Testis (tissue), 3 donors: ENCODE measurements around the gene GSDME. TPM values are rescaled to one million over a fixed set of nuclear protein-coding genes. Genes with fewer than 3 reads are reported as not detected.
A peak's percentile ranks its signal among the peaks of the same experiment; 100 is the strongest.

Source experiments
- DNase-seq: peaks from one replicate; pipeline ENCODE4 v3.0.0-alpha.2; 2019
- H3K27ac ChIP-seq, 2 donors: fragments of 200-600 bp; sonication (generic); one replicate each; pipeline ENCODE4 v1.5.1; 2019
- H3K27me3 ChIP-seq: fragments of 200-600 bp; sonication (generic); one replicate; pipeline ENCODE4 v1.5.1; 2019
- H3K36me3 ChIP-seq: fragments of 200-600 bp; sonication (generic); one replicate; pipeline ENCODE4 v1.5.1; 2017; ENCODE audit warnings: low read depth; ENCODE audit errors: missing control alignments
- H3K4me1 ChIP-seq: fragments of 200-600 bp; sonication (generic); one replicate; pipeline ENCODE4 v1.5.1; 2019
- H3K4me3 ChIP-seq, 2 donors: fragments of 200-600 bp; sonication (generic); one replicate each; pipeline ENCODE4 v1.5.1; 2017 to 2019
- H3K9me3 ChIP-seq: fragments of 200-600 bp; sonication (generic); one replicate; pipeline ENCODE4 v1.5.1; 2017
- CTCF ChIP-seq, 3 experiments: fragments of 450-650 bp in 2 of 3; fragments of 200-600 bp in 1 of 3; sonication (generic) in 1 of 3; IDR thresholded peaks; one replicate each; pipeline ENCODE4 v1.5.1; 2016 to 2019; ENCODE audit warnings: antibody characterized with exemption in 3 of 3, mild to moderate bottlenecking in 2 of 3, moderate library complexity in 1 of 3
- POLR2A ChIP-seq: fragments of 450-650 bp; IDR thresholded peaks from one replicate; pipeline ENCODE4 v1.6.1; 2017; ENCODE audit warnings: antibody characterized with exemption, mild to moderate bottlenecking, moderate library complexity
- WGBS, 2 donors: methylation state at CpG; one replicate each; pipeline ENCODE4 v1.1.5; 2018; 5-methylcytosine and 5-hydroxymethylcytosine counted together
- intact Hi-C: fragments of 100-400 bp; cut with DNase I; formaldehyde crosslinking; loops from one replicate; pipeline ENCODE4 v1.15.1; 2023; ENCODE audit warnings: low total_unique reads
- polyA plus RNA-seq: library from polyadenylated mRNA; stranded (reverse); fragments of 350-450 nt; fragmentation: Illumina TruSeq; extraction: RNeasy Lipid Tissue Mini Kit (QIAGEN cat#74804); gene quantifications from one replicate; pipeline ENCODE4 v1.2.3, GENCODE V29; 2014; ENCODE audit warnings: low read depth, low replicate concordance; ENCODE audit not compliant: insufficient read depth
- total RNA-seq, 2 donors: library from RNA; depleted of rRNA; stranded (reverse); fragments of >200 nt; gene quantifications; one replicate each; pipeline ENCODE4 v1.2.3, GENCODE V29; 2016

GSDME gene
- total and polyA plus RNA-seq, 3 donors from 2014 or later, result 31.8 to 59.4 (median 55.0) TPM

DNA sequence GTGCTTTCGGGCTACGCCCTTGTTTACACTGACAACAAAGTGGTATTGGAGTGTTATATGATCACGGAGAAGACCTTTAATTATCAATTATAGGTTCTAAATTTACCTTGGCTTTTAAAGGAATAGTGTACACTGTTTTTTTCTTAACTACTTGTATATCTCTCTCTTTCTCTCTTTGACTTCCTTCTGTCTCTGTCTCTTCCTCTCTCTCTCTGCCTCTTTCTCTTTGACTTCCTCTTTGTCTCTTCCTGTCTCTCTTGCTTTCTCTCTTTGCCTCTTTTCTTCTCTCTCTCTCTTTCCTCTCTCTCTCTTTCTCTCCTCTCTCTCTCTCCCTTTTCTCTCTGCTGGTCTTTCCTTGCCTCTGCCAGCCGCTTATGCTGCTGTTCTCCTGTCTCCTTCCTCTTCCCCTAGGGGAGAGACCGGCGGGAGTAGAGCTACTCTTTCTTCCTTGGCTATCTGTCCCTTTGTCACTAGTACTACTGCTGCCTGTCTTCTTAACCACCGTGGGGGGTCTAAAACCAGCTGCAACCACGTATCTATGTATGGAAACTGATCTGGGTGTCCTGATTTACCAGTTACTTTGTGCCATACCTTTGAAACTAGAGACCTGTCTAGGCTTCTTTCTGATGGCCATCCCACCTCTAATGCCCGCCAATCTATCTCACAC is 36.9 kb upstream of the GSDME start:
- H3K27ac ChIP-seq, result no peak overlapping the region
- 61 to 76% methylated on average over 9 of the region's 9 CpGs for WGBS, 2 donors
- no peak overlapping the region for H3K4me3 ChIP-seq
- H3K27me3 ChIP-seq, result no peaks in the 10 kb centered on the region
- DNase-seq, result no peak
- intact Hi-C loops, result no loop called here
- no peaks in the 10 kb centered on the region for H3K4me1 ChIP-seq
- no peaks in the 10 kb centered on the region for H3K9me3 ChIP-seq
- H3K36me3 ChIP-seq, result no peaks in the 10 kb centered on the region
- no peak for TF ChIP-seq CTCF (IDR thresholded peaks at IDR 0.05)

- WGBS, 2 donors, result 88 to 96% methylated on average over 10 of the region's 10 CpGs
- DNase-seq, result no peak
- Histone ChIP-seq H3K36me3 (no peaks in the 10 kb centered on the region), H3K27me3 (no peaks in the 10 kb centered on the region), H3K4me1 (no peaks in the 10 kb centered on the region), H3K9me3 (no peaks in the 10 kb centered on the region), H3K27ac (no peak overlapping the region), H3K4me3 (no peak overlapping the region)
- no peak for TF ChIP-seq CTCF (IDR thresholded peaks at IDR 0.05)
- TF ChIP-seq POLR2A, result no peak
- intact Hi-C loops, result no loop called here
These were observed 31.8 kb upstream of the GSDME start for GRCh38 chr7:24788961-24789576.

- H3K4me1 ChIP-seq, result no peaks in the 10 kb centered on the region
- DNase-seq, result no peak
- no peak overlapping the region for H3K4me3 ChIP-seq
- 92 to 95% methylated on average over 8 to 9 of the region's 9 CpGs for WGBS, 2 donors
- H3K9me3 ChIP-seq, result no peaks in the 10 kb centered on the region
- no peak overlapping the region for H3K27ac ChIP-seq
- H3K27me3 ChIP-seq, result no peaks in the 10 kb centered on the region
- TF ChIP-seq CTCF (IDR thresholded peaks at IDR 0.05) (peak in 1 of 3 experiments; percentile 27), POLR2A (no peak)
- no peaks in the 10 kb centered on the region for H3K36me3 ChIP-seq
- intact Hi-C loops, result no loop called here
These were observed 30.8 kb upstream of the GSDME start for GRCh38 chr7:24788075-24788474.

DNA sequence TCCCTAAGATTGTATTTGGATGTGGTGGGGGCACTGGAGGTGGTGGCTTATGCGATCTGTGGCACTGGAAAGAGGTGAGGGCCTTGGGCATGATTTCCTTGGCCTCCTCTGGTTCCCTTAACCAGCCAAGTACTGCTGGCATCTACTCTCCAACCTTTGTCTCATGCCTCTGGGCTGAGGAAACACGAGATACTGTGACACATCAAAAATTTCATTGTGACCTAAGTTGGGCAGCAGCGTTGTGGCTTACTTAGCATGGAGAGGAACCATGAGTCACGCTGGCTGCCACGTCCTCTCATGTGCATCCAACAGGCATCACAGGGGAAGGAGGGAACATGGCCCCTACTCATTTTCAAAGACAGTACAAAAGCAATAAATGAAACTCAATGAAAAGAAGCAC is 29.7 kb upstream of the GSDME start:
- H3K27ac ChIP-seq, result no peak overlapping the region
- no peaks in the 10 kb centered on the region for H3K36me3 ChIP-seq
- no peak overlapping the region for H3K4me3 ChIP-seq
- no peaks in the 10 kb centered on the region for H3K9me3 ChIP-seq
- intact Hi-C loops, result no loop called here
- H3K27me3 ChIP-seq, result no peaks in the 10 kb centered on the region
- 85 to 89% methylated on average over 5 of the region's 5 CpGs for WGBS, 2 donors
- DNase-seq, result no peak
- TF ChIP-seq CTCF (IDR thresholded peaks at IDR 0.05) (no peak), POLR2A (no peak)
- no peaks in the 10 kb centered on the region for H3K4me1 ChIP-seq

DNA sequence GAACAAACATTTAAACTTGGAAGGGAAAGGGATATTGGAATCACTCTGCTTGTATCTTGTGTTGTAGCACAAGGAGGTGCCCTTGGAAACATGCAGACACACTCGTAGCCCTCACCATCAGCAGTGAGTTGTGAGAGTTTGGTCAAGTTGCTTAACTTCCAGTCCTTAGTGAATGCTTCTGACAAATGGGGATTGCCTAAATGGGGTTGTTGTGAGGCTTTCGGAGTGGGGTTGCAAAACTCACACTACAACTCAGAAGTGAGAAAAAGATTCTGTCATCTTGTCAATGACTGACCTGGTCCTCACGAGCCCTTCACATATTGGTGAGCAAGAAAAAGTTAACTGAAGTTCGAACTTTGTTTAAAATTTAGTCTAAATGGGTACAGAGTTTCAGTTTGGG is 29.0 kb upstream of the GSDME start:
- DNase-seq, result no peak
- no peak overlapping the region for H3K27ac ChIP-seq
- no peak overlapping the region for H3K4me3 ChIP-seq
- no peak for TF ChIP-seq POLR2A
- no peak for TF ChIP-seq CTCF (IDR thresholded peaks at IDR 0.05)
- H3K9me3 ChIP-seq, result no peaks in the 10 kb centered on the region
- H3K36me3 ChIP-seq, result no peaks in the 10 kb centered on the region
- 76 to 89% methylated on average over 4 of the region's 4 CpGs for WGBS, 2 donors
- intact Hi-C loops, result no loop called here
- H3K4me1 ChIP-seq, result no peaks in the 10 kb centered on the region
- no peaks in the 10 kb centered on the region for H3K27me3 ChIP-seq
